ENCODE data around the gene CAPNS2.

DNA sequence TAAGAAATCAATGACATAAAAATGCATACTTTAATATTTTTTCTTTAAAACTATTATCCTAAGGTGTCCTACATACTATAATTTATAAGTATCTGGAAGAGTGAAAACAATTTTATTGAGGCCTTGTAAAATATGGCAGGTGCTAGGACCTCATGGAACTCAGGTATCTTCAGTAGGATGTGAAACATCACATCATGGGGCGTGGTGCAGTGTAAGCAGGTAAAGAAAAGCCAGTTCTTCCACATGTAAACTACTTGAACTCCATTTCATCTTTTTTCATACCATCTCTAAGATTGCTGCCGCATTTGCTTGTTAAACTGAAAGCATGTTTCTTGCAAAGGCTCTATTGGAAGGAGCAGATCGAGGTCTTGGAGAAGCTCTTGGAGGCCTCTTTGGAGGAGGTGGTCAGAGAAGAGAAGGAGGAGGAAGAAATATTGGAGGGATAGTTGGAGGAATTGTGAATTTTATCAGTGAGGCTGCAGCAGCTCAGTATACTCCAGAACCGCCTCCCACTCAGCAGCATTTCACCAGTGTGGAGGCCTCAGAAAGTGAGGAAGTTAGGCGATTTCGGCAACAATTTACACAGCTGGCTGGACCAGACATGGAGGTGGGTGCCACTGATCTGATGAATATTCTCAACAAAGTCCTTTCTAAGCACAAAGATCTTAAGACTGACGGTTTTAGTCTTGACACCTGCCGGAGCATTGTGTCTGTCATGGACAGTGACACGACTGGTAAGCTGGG, at the start of gene CAPNS2:
- TF ChIP-seq, protein P1, sequence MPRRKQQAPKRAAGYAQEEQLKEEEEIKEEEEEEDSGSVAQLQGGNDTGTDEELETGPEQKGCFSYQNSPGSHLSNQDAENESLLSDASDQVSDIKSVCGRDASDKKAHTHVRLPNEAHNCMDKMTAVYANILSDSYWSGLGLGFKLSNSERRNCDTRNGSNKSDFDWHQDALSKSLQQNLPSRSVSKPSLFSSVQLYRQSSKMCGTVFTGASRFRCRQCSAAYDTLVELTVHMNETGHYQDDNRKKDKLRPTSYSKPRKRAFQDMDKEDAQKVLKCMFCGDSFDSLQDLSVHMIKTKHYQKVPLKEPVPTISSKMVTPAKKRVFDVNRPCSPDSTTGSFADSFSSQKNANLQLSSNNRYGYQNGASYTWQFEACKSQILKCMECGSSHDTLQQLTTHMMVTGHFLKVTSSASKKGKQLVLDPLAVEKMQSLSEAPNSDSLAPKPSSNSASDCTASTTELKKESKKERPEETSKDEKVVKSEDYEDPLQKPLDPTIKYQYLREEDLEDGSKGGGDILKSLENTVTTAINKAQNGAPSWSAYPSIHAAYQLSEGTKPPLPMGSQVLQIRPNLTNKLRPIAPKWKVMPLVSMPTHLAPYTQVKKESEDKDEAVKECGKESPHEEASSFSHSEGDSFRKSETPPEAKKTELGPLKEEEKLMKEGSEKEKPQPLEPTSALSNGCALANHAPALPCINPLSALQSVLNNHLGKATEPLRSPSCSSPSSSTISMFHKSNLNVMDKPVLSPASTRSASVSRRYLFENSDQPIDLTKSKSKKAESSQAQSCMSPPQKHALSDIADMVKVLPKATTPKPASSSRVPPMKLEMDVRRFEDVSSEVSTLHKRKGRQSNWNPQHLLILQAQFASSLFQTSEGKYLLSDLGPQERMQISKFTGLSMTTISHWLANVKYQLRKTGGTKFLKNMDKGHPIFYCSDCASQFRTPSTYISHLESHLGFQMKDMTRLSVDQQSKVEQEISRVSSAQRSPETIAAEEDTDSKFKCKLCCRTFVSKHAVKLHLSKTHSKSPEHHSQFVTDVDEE (CRISPR knock-in tag; IDR thresholded peaks at IDR 0.05) = no peak
- TF ChIP-seq CREB5 (CRISPR knock-in tag; IDR thresholded peaks at IDR 0.05; ENCODE audit: low read depth) (no peak), ZFP30 (CRISPR knock-in tag; IDR thresholded peaks at IDR 0.05) (no peak), ZFP3 (CRISPR knock-in tag; IDR thresholded peaks at IDR 0.05) (no peak), ISL1 (CRISPR knock-in tag; IDR thresholded peaks at IDR 0.05) (no peak), GLIS3 (CRISPR knock-in tag; IDR thresholded peaks at IDR 0.05) (no peak), ZC3H10 (CRISPR knock-in tag; IDR thresholded peaks at IDR 0.05) (no peak), TCF4 (CRISPR knock-in tag; IDR thresholded peaks at IDR 0.05; ENCODE audit: borderline replicate concordance) (no peak), PATZ1 (CRISPR knock-in tag; IDR thresholded peaks at IDR 0.05; ENCODE audit: borderline replicate concordance) (no peak), CSRNP3 (CRISPR knock-in tag; IDR thresholded peaks at IDR 0.05) (no peak), SNAI2 (CRISPR knock-in tag; IDR thresholded peaks at IDR 0.05) (no peak), RARB (CRISPR knock-in tag; IDR thresholded peaks at IDR 0.05) (no peak)

All from SK-N-SH treated with all-trans-retinoic acid at 6 μM for 48 hours (cell line).